ENCODE measurements around the gene MAML2. TPM values are rescaled to one million over a fixed set of nuclear protein-coding genes. Genes with fewer than 3 reads are reported as not detected.

The MAML2 gene
- total and polyA plus RNA-seq, 2 of the 8 experiments (the other 6 are each of a cell fraction or from before 2014, with no cell fraction given) = 3.8 to 6.6 TPM

GRCh38 chr11:96290031-96290430 is 53.0 kb downstream of the MAML2 start:
- H3K18ac ChIP-seq (ENCODE audit: extremely low read depth, low read length) = no peak overlapping the region
- no peaks in the 10 kb centered on the region for H4K20me1 ChIP-seq (replicated peaks in 1 of 2; ENCODE audit: control insufficient read depth in 1 of 2, insufficient read depth in 2 of 2, low read length in 2 of 2)
- H3K4me1 ChIP-seq (replicated peaks in 1 of 4; ENCODE audit: control insufficient read depth in 3 of 4, insufficient read depth in 4 of 4, low read length in 3 of 4) = no peaks in the 10 kb centered on the region
- H3K23me2 ChIP-seq (ENCODE audit: low read depth, low read length) = no peaks in the 10 kb centered on the region
- no peak overlapping the region for H2BK5ac ChIP-seq (ENCODE audit: low read depth, low read length)
- H3K79me2 ChIP-seq (ENCODE audit: control insufficient read depth in 1 of 2, insufficient read depth in 2 of 2, low read length in 2 of 2) = no peaks in the 10 kb centered on the region
- H4K8ac ChIP-seq (ENCODE audit: extremely low read depth, insufficient read depth, low read length) = no peak overlapping the region
- H3K9ac ChIP-seq (replicated peaks in 1 of 4; ENCODE audit: extremely low read depth in 1 of 4, low read depth in 3 of 4, low read length in 3 of 4) = no peak overlapping the region
- H3K9me3 ChIP-seq (ENCODE audit: insufficient read depth in 2 of 2, low read depth in 1 of 2, low read length in 1 of 2) = no peaks in the 10 kb centered on the region
- H3K4ac ChIP-seq (replicated peaks; ENCODE audit: insufficient read length, low read depth, low read length) = no peak overlapping the region
- H3K27ac ChIP-seq (ENCODE audit: low read depth, low read length) = no peak overlapping the region
- no peak overlapping the region for H3K56ac ChIP-seq (replicated peaks; ENCODE audit: insufficient read length, low read depth, low read length)
- 36% methylated on average over 1 of the region's 1 CpG; no CpG with 5 or more reads in 1 of the 2 experiments for WGBS, 2 experiments (ENCODE audit: extremely low coverage in 1 of 2, insufficient coverage in 1 of 2, insufficient read length in 1 of 2, insufficient replicate concordance in 2 of 2, low coverage in 1 of 2, low lambda C conversion rate in 2 of 2, missing lambda C conversion rate in 1 of 2)
- no peak overlapping the region for H3K4me2 ChIP-seq (ENCODE audit: insufficient read depth in 1 of 2, low read depth in 2 of 2, low read length in 2 of 2)
- no peak for TF ChIP-seq POLR2AphosphoS5 (IDR thresholded peaks at IDR 0.05; ENCODE audit: low read depth, low read length)
- no peak for TF ChIP-seq TBP (IDR thresholded peaks at IDR 0.05; ENCODE audit: low read depth, low read length)
- TF ChIP-seq SRF (IDR thresholded peaks at IDR 0.05; ENCODE audit: low read depth, low read length) = no peak
- TF ChIP-seq MAX (IDR thresholded peaks at IDR 0.05) = no peak
- TF ChIP-seq SP4 (IDR thresholded peaks at IDR 0.05; ENCODE audit: low read length) = no peak
- TF ChIP-seq SIX5 (IDR thresholded peaks at IDR 0.05; ENCODE audit: low read depth, low read length) = no peak
- TF ChIP-seq JUND (IDR thresholded peaks at IDR 0.05; ENCODE audit: low read length) = no peak
- no peak for TF ChIP-seq NANOG (IDR thresholded peaks at IDR 0.05; ENCODE audit: insufficient read depth, low read depth, low read length, poor library complexity, severe bottlenecking)
- no peak for TF ChIP-seq TEAD4 (IDR thresholded peaks at IDR 0.05; ENCODE audit: low read depth, low read length)
- TF ChIP-seq RNF2 (IDR thresholded peaks at IDR 0.05; ENCODE audit: borderline replicate concordance, low read depth, low read length, missing control alignments, poor library complexity, severe bottlenecking) = no peak
- TF ChIP-seq SP1 (IDR thresholded peaks at IDR 0.05; ENCODE audit: low read depth, low read length) = no peak
- TF ChIP-seq HDAC2 (IDR thresholded peaks at IDR 0.05; ENCODE audit: borderline replicate concordance in 1 of 2, low read depth in 2 of 2, low read length in 2 of 2) = no peak
- no peak for TF ChIP-seq CBX8 (IDR thresholded peaks at IDR 0.05; ENCODE audit: borderline replicate concordance, low read depth, low read length)
- no peak overlapping the region for H2BK15ac ChIP-seq (ENCODE audit: low read length)
- H4K5ac ChIP-seq (ENCODE audit: insufficient read length, low read depth, low read length) = no peak overlapping the region
- no peak overlapping the region for H3K23ac ChIP-seq (ENCODE audit: insufficient read length)
- FAIRE-seq = no peak
- no peak overlapping the region for H3K4me3 ChIP-seq (ENCODE audit: extremely low read depth in 1 of 4, insufficient read depth in 2 of 4, low read depth in 3 of 4, low read length in 4 of 4)
- no peaks in the 10 kb centered on the region for H3K36me3 ChIP-seq (ENCODE audit: control insufficient read depth in 2 of 4, insufficient read depth in 4 of 4, low read length in 3 of 4)
- H3K14ac ChIP-seq (ENCODE audit: insufficient read length) = no peak overlapping the region
- peaks cover 0 to 1% (median 0%) of the 10 kb centered on the region in 4 experiments; a peak in 1 of 7 replicates for H3K27me3 ChIP-seq (replicated peaks in 1 of 4; ENCODE audit: control insufficient read depth in 3 of 4, extremely low read depth in 1 of 4, insufficient read depth in 3 of 4, low read length in 3 of 4)
- H2BK12ac ChIP-seq (ENCODE audit: low read depth, low read length) = no peak overlapping the region
- ChIA-PET CTCF (ENCODE audit: partially characterized antibody) (interaction anchor here (0.6 kb wide), 1 partner anchor 394 kb away, joined by 3 read pairs; no protein-coding TSS in a partner anchor), POLR2A (ENCODE audit: partially characterized antibody) (no interaction called here)
- H4K91ac ChIP-seq (replicated peaks; ENCODE audit: insufficient read length, low read length) = no peak overlapping the region
- no peaks in the 10 kb centered on the region for H3K79me1 ChIP-seq (ENCODE audit: low read depth, low read length)
- no peak overlapping the region for H2BK20ac ChIP-seq (ENCODE audit: low read length)
- H2AFZ ChIP-seq (ENCODE audit: low read length) = no peak overlapping the region
- H2BK120ac ChIP-seq (replicated peaks; ENCODE audit: low read depth, low read length) = no peak overlapping the region
- H2AK5ac ChIP-seq (ENCODE audit: low read depth, low read length) = no peak overlapping the region
- DNase-seq (ENCODE audit: low read depth in 1 of 2, low spot score in 2 of 2) = no peak
